Caco-2 (cell line): ENCODE data around the gene NINJ2. TPM values are rescaled to one million over a fixed set of nuclear protein-coding genes. Genes with fewer than 3 reads are reported as not detected.

ENCODE experiments used
- BruUV-seq: library from RNA; stranded (reverse); fragments of 400-500 nt; replicated peaks from 2 replicates; lab custom pipeline; 2021; lab: Mats Ljungman, UMichigan
- CTCF ChIA-PET: fragments of 300-600 bp; sonication (Branson Sonifier 250); formaldehyde crosslinking; loops from one replicate; lab custom pipeline; 2022; ENCODE audit warnings: antibody characterized with exemption; lab: Charles Lee
- POLR2A ChIA-PET: fragments of 300-600 bp; sonication (Branson Sonifier 250); formaldehyde crosslinking; loops from one replicate; lab custom pipeline; 2022; ENCODE audit warnings: antibody characterized with exemption; lab: Charles Lee
- DNase-seq, 2 experiments: peaks; one replicate each; pipeline versions ENCODE4 v3.0.0 to v3.0.0-alpha.2; 2020 to 2022
- H3K27me3 ChIP-seq: replicated peaks from 2 replicates; pipeline ENCODE4 v1.6.0; 2011; ENCODE audit warnings: low read length; ENCODE audit not compliant: control insufficient read depth, insufficient read depth
- H3K36me3 ChIP-seq: 2 replicates; pipeline ENCODE4 v1.5.1; 2011; ENCODE audit warnings: low read length; ENCODE audit not compliant: control insufficient read depth, insufficient read depth
- H3K4me1 ChIP-seq: fragments of 250-450 bp; sonication (Bioruptor Pico); 2 replicates; pipeline ENCODE4 v1.5.1; 2020; ENCODE audit warnings: mild to moderate bottlenecking
- H3K4me3 ChIP-seq: 2 replicates; pipeline ENCODE4 v1.5.1; 2011; ENCODE audit warnings: low read depth, mild to moderate bottlenecking, control low read depth, low read length
- H3K9me3 ChIP-seq: fragments of 250-450 bp; sonication (Bioruptor Pico); 2 replicates; pipeline ENCODE4 v1.5.1; 2020; ENCODE audit warnings: mild to moderate bottlenecking, moderate library complexity
- H3K27ac Mint-ChIP-seq: one replicate; pipeline ENCODE4 v1.8.0; 2022; ENCODE audit warnings: mixed read lengths; ENCODE audit not compliant: unreplicated experiment
- H3K27me3 Mint-ChIP-seq: one replicate; pipeline ENCODE4 v1.8.0; 2022; ENCODE audit warnings: mixed read lengths; ENCODE audit not compliant: insufficient read depth, unreplicated experiment
- H3K36me3 Mint-ChIP-seq: one replicate; pipeline ENCODE4 v1.8.0; 2022; ENCODE audit warnings: mild to moderate bottlenecking, mixed read lengths; ENCODE audit not compliant: insufficient read depth, unreplicated experiment
- H3K4me1 Mint-ChIP-seq: one replicate; pipeline ENCODE4 v1.8.0; 2022; ENCODE audit warnings: low read depth, mixed read lengths; ENCODE audit not compliant: unreplicated experiment
- H3K4me3 Mint-ChIP-seq: one replicate; pipeline ENCODE4 v1.8.0; 2022; ENCODE audit warnings: mild to moderate bottlenecking, moderate library complexity, mixed read lengths; ENCODE audit not compliant: unreplicated experiment
- H3K9me3 Mint-ChIP-seq: one replicate; pipeline ENCODE4 v1.8.0; 2022; ENCODE audit warnings: mixed read lengths; ENCODE audit not compliant: unreplicated experiment
- intact Hi-C: fragments of 100-400 bp; cut with micrococcal nuclease; formaldehyde crosslinking; loops from one replicate; pipeline ENCODE4 v1.10.0; 2022; ENCODE audit not compliant: unreplicated experiment
- total RNA-seq: library from RNA; stranded (reverse); gene quantifications from 2 replicates; pipeline ENCODE4 v1.2.3, GENCODE V29; 2022
- TF ChIP-seq, protein P1 (sequence below), 2 experiments: fragments of 200-600 bp in 1 of 2; IDR thresholded peaks; 1 replicate in 1 of 2; 2 replicates in 1 of 2; pipeline versions ENCODE4 v1.5.1 to v1.8.0; 2011 to 2022; ENCODE audit warnings: antibody characterized with exemption in 1 of 2, control low read depth in 1 of 2, inconsistent platforms in 1 of 2, low read depth in 1 of 2, low read length in 1 of 2, mild to moderate bottlenecking in 1 of 2, moderate library complexity in 1 of 2; ENCODE audit not compliant: insufficient read depth in 1 of 2, severe bottlenecking in 1 of 2, unreplicated experiment in 1 of 2

The NINJ2 gene
- total RNA-seq, 1 experiment from 2014 or later = 7.0 TPM

GRCh38 chr12:666066-666465 lies 2.8 kb upstream of the NINJ2 start:
- H3K27me3 Mint-ChIP-seq = no peaks in the 10 kb centered on the region

DNA sequence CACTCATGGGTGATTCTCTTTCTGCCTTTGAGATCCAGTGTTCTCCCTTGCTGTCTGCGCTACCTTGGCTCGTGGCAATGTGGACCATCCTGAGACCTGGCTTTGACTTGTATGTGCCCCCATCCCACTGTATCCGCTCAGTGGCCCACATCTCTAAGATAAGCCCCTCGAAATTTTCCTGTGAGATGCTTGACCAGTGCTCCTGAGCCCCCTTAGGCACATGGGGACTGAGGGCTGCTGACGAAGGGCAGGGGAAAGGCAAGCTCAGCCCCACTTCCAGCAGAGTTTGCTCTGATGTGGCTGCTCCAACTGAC lies 1.5 kb upstream of the NINJ2 start:
- Histone ChIP-seq H3K4me1 (no peaks in the 10 kb centered on the region), H3K27me3 (no peaks in the 10 kb centered on the region), H3K4me3 (no peak overlapping the region), H3K9me3 (no peaks in the 10 kb centered on the region), H3K36me3 (no peaks in the 10 kb centered on the region)
- Mint-ChIP-seq H3K4me3 (no peak overlapping the region), H3K27me3 (no peaks in the 10 kb centered on the region), H3K27ac (no peak overlapping the region), H3K9me3 (no peaks in the 10 kb centered on the region), H3K36me3 (no peaks in the 10 kb centered on the region), H3K4me1 (peaks cover 11% of the 10 kb centered on the region)
- ChIA-PET POLR2A (no interaction called here), CTCF (interaction anchor here (0.6 kb wide), 1 partner anchor 18 kb away, joined by 3 read pairs; no protein-coding TSS in a partner anchor)
- DNase-seq = no peak
- no TSS peak for BruUV-seq
- TF ChIP-seq, protein P1, sequence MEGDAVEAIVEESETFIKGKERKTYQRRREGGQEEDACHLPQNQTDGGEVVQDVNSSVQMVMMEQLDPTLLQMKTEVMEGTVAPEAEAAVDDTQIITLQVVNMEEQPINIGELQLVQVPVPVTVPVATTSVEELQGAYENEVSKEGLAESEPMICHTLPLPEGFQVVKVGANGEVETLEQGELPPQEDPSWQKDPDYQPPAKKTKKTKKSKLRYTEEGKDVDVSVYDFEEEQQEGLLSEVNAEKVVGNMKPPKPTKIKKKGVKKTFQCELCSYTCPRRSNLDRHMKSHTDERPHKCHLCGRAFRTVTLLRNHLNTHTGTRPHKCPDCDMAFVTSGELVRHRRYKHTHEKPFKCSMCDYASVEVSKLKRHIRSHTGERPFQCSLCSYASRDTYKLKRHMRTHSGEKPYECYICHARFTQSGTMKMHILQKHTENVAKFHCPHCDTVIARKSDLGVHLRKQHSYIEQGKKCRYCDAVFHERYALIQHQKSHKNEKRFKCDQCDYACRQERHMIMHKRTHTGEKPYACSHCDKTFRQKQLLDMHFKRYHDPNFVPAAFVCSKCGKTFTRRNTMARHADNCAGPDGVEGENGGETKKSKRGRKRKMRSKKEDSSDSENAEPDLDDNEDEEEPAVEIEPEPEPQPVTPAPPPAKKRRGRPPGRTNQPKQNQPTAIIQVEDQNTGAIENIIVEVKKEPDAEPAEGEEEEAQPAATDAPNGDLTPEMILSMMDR (IDR thresholded peaks at IDR 0.05; ENCODE audit: insufficient read depth in 1 of 2, low read depth in 1 of 2, low read length in 1 of 2, severe bottlenecking in 1 of 2, unreplicated experiment in 1 of 2) = no peak
- intact Hi-C loops = no loop called here

More at GRCh38 chr12:666066-666465, 2.8 kb upstream of the NINJ2 start:
- Mint-ChIP-seq H3K36me3 (no peaks in the 10 kb centered on the region), H3K4me3 (no peak overlapping the region), H3K27ac (no peak overlapping the region), H3K4me1 (peaks cover 11% of the 10 kb centered on the region), H3K9me3 (no peaks in the 10 kb centered on the region)
- Histone ChIP-seq H3K9me3 (no peaks in the 10 kb centered on the region), H3K4me1 (no peaks in the 10 kb centered on the region), H3K27me3 (no peaks in the 10 kb centered on the region), H3K36me3 (no peaks in the 10 kb centered on the region), H3K4me3 (no peak overlapping the region)
- DNase-seq = no peak
- POLR2A ChIA-PET = interaction anchor here (0.6 kb wide), 1 partner anchor 125 kb away, joined by 5 read pairs; no protein-coding TSS in a partner anchor
- CTCF ChIA-PET = no interaction called here
- no TSS peak for BruUV-seq
- TF ChIP-seq, protein P1 (IDR thresholded peaks at IDR 0.05; ENCODE audit: insufficient read depth in 1 of 2, low read depth in 1 of 2, low read length in 1 of 2, severe bottlenecking in 1 of 2, unreplicated experiment in 1 of 2) = no peak
- intact Hi-C loops = no loop called here

GRCh38 chr12:664075-664778 lies 982 bp upstream of the NINJ2 start:
- H3K36me3 Mint-ChIP-seq = no peaks in the 10 kb centered on the region

More at GRCh38 chr12:664075-664778, 982 bp upstream of the NINJ2 start:
- no peak overlapping the region for H3K27ac Mint-ChIP-seq
- no peak for DNase-seq
- no peaks in the 10 kb centered on the region for H3K27me3 Mint-ChIP-seq
- Histone ChIP-seq H3K9me3 (no peaks in the 10 kb centered on the region), H3K36me3 (no peaks in the 10 kb centered on the region), H3K4me3 (no peak overlapping the region), H3K27me3 (no peaks in the 10 kb centered on the region), H3K4me1 (no peaks in the 10 kb centered on the region)
- intact Hi-C loops = no loop called here
- H3K4me3 Mint-ChIP-seq = no peak overlapping the region
- H3K9me3 Mint-ChIP-seq = no peaks in the 10 kb centered on the region
- BruUV-seq = no TSS peak
- H3K4me1 Mint-ChIP-seq = peaks cover 11% of the 10 kb centered on the region
- CTCF ChIA-PET = interaction anchor here (0.6 kb wide), 1 partner anchor 76 kb away, joined by 3 read pairs; no protein-coding TSS in a partner anchor
- TF ChIP-seq, protein P1 (IDR thresholded peaks at IDR 0.05; ENCODE audit: insufficient read depth in 1 of 2, low read depth in 1 of 2, low read length in 1 of 2, severe bottlenecking in 1 of 2, unreplicated experiment in 1 of 2) = no peak
- POLR2A ChIA-PET = no interaction called here
